Activated T-helper 1 cell treated with anti-CD3 and anti-CD28 coated beads, Interleukin-12 subunit alpha, Interleukin-12 subunit beta, Interleukin-2, Interleukin-4 antibody, amounts not matched to agents 30 ng/mL and 10 ng/mL and 1 ng/mL, durations not matched to agents 14 hours and 24 hours and 36 hours (primary cell): Measurements from ENCODE around the gene TDP2. TPM values are rescaled to one million over a fixed set of nuclear protein-coding genes. Genes with fewer than 3 reads are reported as not detected.

Source experiments
- DNase-seq: peaks from one replicate; pipeline ENCODE4 v3.0.0; 2021; ENCODE audit warnings: low spot score
- H3K27ac Mint-ChIP-seq: one replicate; pipeline ENCODE4 v1.8.0; 2021; ENCODE audit warnings: mild to moderate bottlenecking, mixed read lengths
- H3K27me3 Mint-ChIP-seq: one replicate; pipeline ENCODE4 v1.8.0; 2022; ENCODE audit warnings: mild to moderate bottlenecking, moderate library complexity, mixed read lengths; ENCODE audit not compliant: insufficient read depth
- H3K36me3 Mint-ChIP-seq: one replicate; pipeline ENCODE4 v1.8.0; 2021; ENCODE audit warnings: low read depth, mixed read lengths
- H3K4me1 Mint-ChIP-seq: one replicate; pipeline ENCODE4 v1.8.0; 2021; ENCODE audit warnings: low read depth, mixed read lengths
- H3K4me3 Mint-ChIP-seq: one replicate; pipeline ENCODE4 v1.8.0; 2021; ENCODE audit warnings: mild to moderate bottlenecking, moderate library complexity, mixed read lengths
- H3K9me3 Mint-ChIP-seq: one replicate; pipeline ENCODE4 v1.8.0; 2021; ENCODE audit warnings: mixed read lengths
- intact Hi-C: fragments of 100-400 bp; cut with micrococcal nuclease; formaldehyde crosslinking; loops from one replicate; pipeline ENCODE4 v1.15.1; 2024
- total RNA-seq: library from RNA; stranded (reverse); gene quantifications from 2 replicates; pipeline ENCODE4 v1.2.3, GENCODE V29; 2022

Gene TDP2
- total RNA-seq, 1 donor from 2014 or later, result 47.4 TPM

GRCh38 chr6:24603241-24603640 is 63.5 kb downstream of the TDP2 start:
- H3K36me3 Mint-ChIP-seq, result no peaks in the 10 kb centered on the region
- intact Hi-C loops, result no loop called here
- no peak for DNase-seq
- no peaks in the 10 kb centered on the region for H3K4me1 Mint-ChIP-seq
- H3K9me3 Mint-ChIP-seq, result no peaks in the 10 kb centered on the region
- H3K27me3 Mint-ChIP-seq, result no peaks in the 10 kb centered on the region
- H3K4me3 Mint-ChIP-seq, result no peak overlapping the region
- no peak overlapping the region for H3K27ac Mint-ChIP-seq

- Mint-ChIP-seq H3K9me3 (no peaks in the 10 kb centered on the region), H3K27me3 (no peaks in the 10 kb centered on the region), H3K36me3 (no peaks in the 10 kb centered on the region), H3K27ac (no peak overlapping the region), H3K4me1 (no peaks in the 10 kb centered on the region), H3K4me3 (no peak overlapping the region)
- intact Hi-C loops, result no loop called here
- DNase-seq, result no peak
These were observed 65.8 kb downstream of the TDP2 start for GRCh38 chr6:24600903-24601302.

Other genes starting within 250 kb of the TDP2 start
- gene GPLD1, start 177.3 kb downstream of the TDP2 start, total RNA-seq, result 0.22 and 0.39 TPM in 2 replicates
- 11.3 and 11.9 TPM in 2 replicates for gene ALDH5A1, start 171.9 kb downstream of the TDP2 start, total RNA-seq
- not detected in 2 replicates for gene KIAA0319, start 20.7 kb downstream of the TDP2 start, total RNA-seq
- gene ACOT13, start 178 bp upstream of the TDP2 start, total RNA-seq, result 27.0 and 27.4 TPM in 2 replicates
- gene C6orf62, start 52.3 kb upstream of the TDP2 start, total RNA-seq, result 109 TPM in 2 replicates
- gene GMNN, start 108.0 kb upstream of the TDP2 start, total RNA-seq, result 80.8 and 83.5 TPM in 2 replicates
- gene ARMH2, start 132.0 kb upstream of the TDP2 start, total RNA-seq, result not detected in 2 replicates